Lung (tissue), 12 donors: ENCODE results near the gene SUSD1. TPM values are rescaled to one million over a fixed set of nuclear protein-coding genes. Genes with fewer than 3 reads are reported as not detected.

Experiments
- ATAC-seq: fragments of 200-7000 bp; cut with Tn5 transposase; one replicate; pipeline ENCODE4 v1.9.1; 2020; ENCODE audit warnings: moderate number of reproducible peaks; ENCODE audit not compliant: insufficient read depth, low FRiP score
- DNase-seq, 3 donors: peaks; one replicate each; pipeline ENCODE4 v3.0.0-alpha.2; 2013 to 2017
- H3K27ac ChIP-seq, 2 donors: one replicate each; pipeline ENCODE4 v1.5.1; 2013; ENCODE audit warnings: mild to moderate bottlenecking in 2 of 2, moderate library complexity in 2 of 2, control low read depth in 1 of 2, inconsistent platforms in 1 of 2, low read depth in 1 of 2, low read length in 1 of 2
- H3K27me3 ChIP-seq, 3 donors: one replicate each; pipeline ENCODE4 v1.5.1; 2013; ENCODE audit warnings: low read length in 2 of 3; ENCODE audit not compliant: control insufficient read depth in 3 of 3, insufficient read depth in 3 of 3
- H3K36me3 ChIP-seq, 4 donors: one replicate each; pipeline ENCODE4 v1.5.1; 2013; ENCODE audit warnings: low read length in 4 of 4, mild to moderate bottlenecking in 1 of 4, moderate library complexity in 1 of 4; ENCODE audit not compliant: control insufficient read depth in 4 of 4, insufficient read depth in 4 of 4
- H3K4me1 ChIP-seq, 5 donors: one replicate each; pipeline ENCODE4 v1.5.1; 2013; ENCODE audit warnings: low read length in 5 of 5, mild to moderate bottlenecking in 2 of 5, moderate library complexity in 1 of 5; ENCODE audit not compliant: control insufficient read depth in 5 of 5, insufficient read depth in 5 of 5
- H3K4me3 ChIP-seq: one replicate; pipeline ENCODE4 v1.5.1; 2013; ENCODE audit warnings: mild to moderate bottlenecking, control low read depth, moderate library complexity
- H3K9ac ChIP-seq, 2 donors: one replicate each; pipeline ENCODE4 v1.5.1; 2013; ENCODE audit warnings: low read length in 2 of 2, control low read depth in 1 of 2; ENCODE audit not compliant: insufficient read depth in 1 of 2
- H3K9me3 ChIP-seq, 4 donors: one replicate each; pipeline ENCODE4 v1.5.1; 2013; ENCODE audit warnings: low read length in 3 of 4, mild to moderate bottlenecking in 1 of 4, moderate library complexity in 1 of 4; ENCODE audit not compliant: control insufficient read depth in 4 of 4, insufficient read depth in 3 of 4
- CTCF ChIP-seq: IDR thresholded peaks from 2 replicates; pipeline ENCODE4 v1.5.1; 2012; ENCODE audit warnings: mild to moderate bottlenecking; ENCODE audit errors: control extremely low read depth, extremely low read depth
- WGBS, 2 donors: extraction: QIAGEN DNeasy Blood & Tissue Kit; methylation state at CpG; one replicate each; pipeline ENCODE4 v1.1.7; 2013; 5-methylcytosine and 5-hydroxymethylcytosine counted together
- polyA plus RNA-seq, 2 donors: library from polyadenylated mRNA; stranded (reverse); fragments of 200-250 nt; gene quantifications; one replicate each; pipeline ENCODE4 v1.2.1, GENCODE V29; 2013
- total RNA-seq, 2 donors: library from RNA; depleted of rRNA in 1 of 2; stranded (reverse); fragments of >200 nt in 1 of 2; gene quantifications; one replicate each; pipeline ENCODE4 v1.2.1, GENCODE V29; 2014 to 2021
- donor health status: control.
- donor health status: control.
- donor health status: Bipolar disorder and iron deficiency.
- donor health status: healthy.
- donor health status: DM: yes; HTN: yes; CAD: no.

Gene SUSD1
- total and polyA plus RNA-seq, 4 donors, result 4.4 to 26.6 (median 21.1) TPM

- H3K9ac ChIP-seq, result no peak overlapping the region
- DNase-seq (no peak), ATAC-seq (no peak)
- H3K27ac ChIP-seq, result no peak overlapping the region
- H3K9me3 ChIP-seq, result no peaks in the 10 kb centered on the region
- no peak overlapping the region for H3K4me3 ChIP-seq
- WGBS, 2 donors, result 96 to 97% methylated on average over 4 of the region's 4 CpGs
- peaks cover 0 to 6% (median 0%) of the 10 kb centered on the region in 5 donors for H3K4me1 ChIP-seq
- TF ChIP-seq CTCF, result no peak
- H3K36me3 ChIP-seq, result no peaks in the 10 kb centered on the region
- no peaks in the 10 kb centered on the region for H3K27me3 ChIP-seq
Measured at GRCh38 chr9:112158656-112159367, 16.3 kb downstream of the SUSD1 start.

GRCh38 chr9:112157961-112158360 lies 17.1 kb downstream of the SUSD1 start:
- Histone ChIP-seq H3K9ac (no peak overlapping the region), H3K27me3 (no peaks in the 10 kb centered on the region), H3K27ac (no peak overlapping the region), H3K36me3 (peaks cover 0 to 3% (median 1%) of the 10 kb centered on the region in 4 donors), H3K4me3 (no peak overlapping the region), H3K9me3 (no peaks in the 10 kb centered on the region), H3K4me1 (peaks cover 0 to 6% (median 0%) of the 10 kb centered on the region in 5 donors)
- DNase-seq (no peak), ATAC-seq (no peak)
- 97 to 99% methylated on average over 5 of the region's 5 CpGs for WGBS, 2 donors
- no peak for TF ChIP-seq CTCF

- H3K4me1 ChIP-seq, result peaks cover 0 to 6% (median 0%) of the 10 kb centered on the region in 5 donors
- no peak overlapping the region for H3K9ac ChIP-seq
- no peaks in the 10 kb centered on the region for H3K9me3 ChIP-seq
- no peak overlapping the region for H3K27ac ChIP-seq
- DNase-seq (no peak), ATAC-seq (no peak)
- no peak for TF ChIP-seq CTCF
- H3K4me3 ChIP-seq, result no peak overlapping the region
- 88 to 100% methylated on average over 1 of the region's 1 CpG for WGBS, 2 donors
- no peaks in the 10 kb centered on the region for H3K27me3 ChIP-seq
- peaks cover 0 to 3% (median 1%) of the 10 kb centered on the region in 4 donors for H3K36me3 ChIP-seq
Measured at GRCh38 chr9:112157087-112157486, 18.0 kb downstream of the SUSD1 start.
